NT2/D1 (cell line): ENCODE measurements around the gene KCNK3.

ENCODE experiments used
- DNase-seq: peaks from one replicate; pipeline ENCODE4 v3.0.0-alpha.2; 2011; ENCODE audit warnings: low read depth, low spot score
- H3K27me3 ChIP-seq: 2 replicates; pipeline ENCODE4 v1.6.0; 2011; ENCODE audit warnings: mild to moderate bottlenecking; ENCODE audit not compliant: insufficient read length, insufficient read depth
- H3K36me3 ChIP-seq: 2 replicates; pipeline ENCODE4 v1.6.1; 2011; ENCODE audit warnings: mild to moderate bottlenecking, low read length, mixed read lengths; ENCODE audit not compliant: insufficient read depth, insufficient read length
- H3K4me1 ChIP-seq: 2 replicates; pipeline ENCODE4 v1.5.1; 2011; ENCODE audit not compliant: insufficient read depth, insufficient read length
- H3K4me3 ChIP-seq: 2 replicates; pipeline ENCODE4 v1.5.1; 2011; ENCODE audit warnings: low read depth; ENCODE audit not compliant: insufficient read length
- H3K9ac ChIP-seq: 2 replicates; pipeline ENCODE4 v1.6.0; 2011; ENCODE audit warnings: low read depth; ENCODE audit not compliant: insufficient read length
- H3K9me3 ChIP-seq: 2 replicates; pipeline ENCODE4 v1.5.1; 2011; ENCODE audit warnings: mild to moderate bottlenecking, low read length; ENCODE audit not compliant: insufficient read depth
- SUZ12 ChIP-seq: IDR thresholded peaks from 2 replicates; pipeline ENCODE4 v1.6.1; 2011; ENCODE audit not compliant: insufficient read length, insufficient read depth; ENCODE audit errors: extremely low read depth
- YY1 ChIP-seq: IDR thresholded peaks from 2 replicates; pipeline ENCODE4 v1.6.1; 2011; ENCODE audit not compliant: insufficient read length, insufficient read depth
- ZNF274 ChIP-seq: IDR thresholded peaks from 2 replicates; pipeline ENCODE4 v1.6.1; 2011; ENCODE audit warnings: mild to moderate bottlenecking, low read depth, low read length

Gene KCNK3

DNA sequence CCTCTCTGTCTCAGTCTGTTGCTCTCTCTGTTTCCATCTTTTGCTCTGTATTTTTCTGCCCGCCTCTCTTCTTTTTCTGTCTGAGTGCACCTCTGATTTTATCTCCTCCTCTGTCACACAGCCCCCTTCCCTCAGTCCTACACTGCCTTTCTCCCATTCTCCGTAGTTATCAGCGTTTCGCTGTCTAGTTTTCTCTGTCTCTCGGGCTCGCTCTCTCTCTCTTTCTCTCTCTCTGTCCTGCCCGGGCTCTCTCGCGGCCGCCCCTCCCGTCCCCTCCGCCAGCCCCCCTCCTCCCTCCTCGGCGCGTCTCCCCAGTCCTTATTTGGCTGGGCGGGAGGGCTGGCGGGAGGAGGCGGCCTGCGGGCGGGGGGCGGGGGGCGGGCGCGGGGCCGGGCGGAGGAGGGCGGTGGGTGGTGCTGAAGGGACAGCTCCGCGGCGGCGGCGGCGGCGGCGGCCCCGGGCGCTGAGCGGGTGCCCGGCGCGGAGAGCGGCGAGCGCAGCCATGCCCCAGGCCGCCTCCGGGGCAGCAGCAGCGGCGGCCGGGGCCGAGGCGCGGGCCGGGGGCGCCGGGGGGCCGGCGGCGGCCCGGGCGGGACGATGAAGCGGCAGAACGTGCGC lies at the start of gene KCNK3:
TSS of gene KCNK3 (plus strand) at position 444 of the 618 bp plus-strand sequence. CDS start at position 598, 154 bp downstream.
- H3K9me3 ChIP-seq, result no peaks in the 10 kb centered on the region
- peaks cover 62% of the 10 kb centered on the region for H3K27me3 ChIP-seq
- peak within 1 kb of the TSS; percentile 30 for H3K4me3 ChIP-seq
- DNase-seq, result no peak
- no peak for TF ChIP-seq SUZ12
- no peak for TF ChIP-seq ZNF274
- TF ChIP-seq YY1, result no peak
- H3K36me3 ChIP-seq, result no peaks in the 10 kb centered on the region
- H3K4me1 ChIP-seq, result peaks cover 5% of the 10 kb centered on the region
- no peak within 1 kb of the TSS for H3K9ac ChIP-seq

DNA sequence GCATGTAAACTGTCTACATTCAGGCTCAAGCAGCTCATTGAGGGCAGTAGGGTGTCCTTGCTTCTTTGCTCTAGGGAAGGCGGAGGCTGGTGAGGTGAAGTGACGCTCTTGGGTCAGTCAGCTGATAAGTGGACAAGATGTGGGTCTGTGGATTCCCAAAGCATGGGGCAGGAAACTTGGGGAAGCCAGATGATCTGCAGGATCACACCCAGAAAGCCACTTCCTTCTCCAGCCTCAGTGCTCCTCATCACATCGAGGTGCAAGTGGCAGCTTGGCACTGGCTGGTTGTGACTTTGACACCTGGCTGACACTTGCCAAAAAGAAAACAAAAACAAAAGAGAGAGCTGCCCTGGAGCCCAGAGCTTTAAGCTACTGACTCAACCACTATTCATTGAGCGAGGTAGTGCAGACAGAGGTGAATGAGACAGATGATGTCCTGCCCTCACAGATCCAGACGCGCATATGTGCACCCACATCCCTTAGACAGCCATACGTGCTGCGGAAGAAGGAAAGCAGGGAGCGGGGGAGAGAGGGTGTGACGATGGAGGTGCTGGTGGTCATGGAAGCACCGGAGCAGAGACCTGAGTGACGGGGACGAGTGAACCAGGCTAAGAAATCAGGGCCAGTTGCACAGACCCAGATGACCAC lies 48.2 kb upstream of the KCNK3 start:
- TF ChIP-seq SUZ12 (no peak), YY1 (no peak)
- H3K27me3 ChIP-seq, result no peaks in the 10 kb centered on the region

DNA sequence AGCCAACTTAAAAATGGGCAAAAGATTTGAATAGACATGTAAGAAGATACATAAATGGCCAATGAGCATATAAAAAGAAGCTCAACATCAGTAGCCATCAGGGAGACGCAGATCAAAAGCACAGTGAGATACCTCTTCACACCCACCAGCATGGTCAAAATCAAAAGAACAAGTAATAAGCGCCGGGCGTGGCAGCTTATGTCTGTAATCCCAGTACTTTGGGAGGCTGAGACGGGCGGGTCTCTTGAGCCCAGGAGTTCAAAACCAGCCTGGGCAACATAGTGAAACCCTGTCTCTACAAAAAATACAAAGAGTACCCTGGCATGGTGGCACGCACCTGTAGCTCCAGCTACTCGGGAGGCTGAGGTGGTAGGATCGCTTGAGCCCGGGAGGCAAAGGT lies 46.8 kb upstream of the KCNK3 start:
- no peak overlapping the region for H3K4me3 ChIP-seq
- H3K9me3 ChIP-seq, result peaks cover 10% of the 10 kb centered on the region
- H3K4me1 ChIP-seq, result peaks cover 12% of the 10 kb centered on the region
- DNase-seq, result no peak
- H3K27me3 ChIP-seq, result no peaks in the 10 kb centered on the region
- no peak overlapping the region for H3K9ac ChIP-seq
- no peaks in the 10 kb centered on the region for H3K36me3 ChIP-seq
- TF ChIP-seq ZNF274 (no peak), SUZ12 (no peak)

More for the DNA sequence above, 48.2 kb upstream of the KCNK3 start:
- H3K4me1 ChIP-seq, result peaks cover 16% of the 10 kb centered on the region
- no peaks in the 10 kb centered on the region for H3K9me3 ChIP-seq
- H3K36me3 ChIP-seq, result no peaks in the 10 kb centered on the region
- H3K9ac ChIP-seq, result no peak overlapping the region
- DNase-seq, result no peak
- H3K4me3 ChIP-seq, result no peak overlapping the region

DNA sequence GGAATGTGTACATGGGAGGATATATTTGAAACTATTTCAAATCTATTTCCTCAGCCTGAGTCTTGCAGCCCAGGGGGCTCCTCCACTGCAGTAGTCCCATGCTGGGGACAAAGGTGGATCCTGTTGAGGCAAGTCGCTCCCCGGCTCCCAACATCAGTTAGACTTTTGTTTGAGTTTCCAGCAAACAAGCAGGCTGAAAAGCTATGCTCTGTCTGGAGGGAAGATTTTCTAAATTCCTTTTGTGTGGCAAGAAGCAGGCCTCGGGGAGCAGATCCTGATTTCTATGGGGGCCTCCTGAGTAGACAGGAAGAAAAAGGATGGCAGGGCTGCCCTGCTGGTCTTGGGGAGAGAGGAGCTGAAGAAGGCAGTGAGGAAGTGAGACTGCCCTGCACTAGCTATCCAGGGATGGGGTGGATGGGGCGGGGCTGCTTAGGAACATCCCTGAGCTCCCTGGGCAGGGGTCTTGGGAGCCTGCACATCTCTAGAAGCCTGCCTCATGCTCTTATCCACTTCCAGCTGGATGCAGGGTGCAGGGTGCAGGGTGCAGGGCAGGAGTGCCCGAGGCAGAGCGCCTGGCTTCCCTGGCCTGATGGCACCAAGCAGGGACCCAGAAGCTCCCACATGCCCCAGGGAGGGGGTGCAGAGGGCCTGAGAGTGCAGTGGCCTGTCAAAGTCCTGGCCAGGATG lies 45.4 kb upstream of the KCNK3 start:
- no peaks in the 10 kb centered on the region for H3K27me3 ChIP-seq
- peaks cover 11% of the 10 kb centered on the region for H3K4me1 ChIP-seq
- TF ChIP-seq YY1 (no peak), ZNF274 (no peak), SUZ12 (no peak)
- no peak overlapping the region for H3K4me3 ChIP-seq
- no peaks in the 10 kb centered on the region for H3K36me3 ChIP-seq
- peak overlapping the region; percentile 67 for H3K9ac ChIP-seq
- peaks cover 12% of the 10 kb centered on the region for H3K9me3 ChIP-seq
- peak; percentile 49 for DNase-seq

DNA sequence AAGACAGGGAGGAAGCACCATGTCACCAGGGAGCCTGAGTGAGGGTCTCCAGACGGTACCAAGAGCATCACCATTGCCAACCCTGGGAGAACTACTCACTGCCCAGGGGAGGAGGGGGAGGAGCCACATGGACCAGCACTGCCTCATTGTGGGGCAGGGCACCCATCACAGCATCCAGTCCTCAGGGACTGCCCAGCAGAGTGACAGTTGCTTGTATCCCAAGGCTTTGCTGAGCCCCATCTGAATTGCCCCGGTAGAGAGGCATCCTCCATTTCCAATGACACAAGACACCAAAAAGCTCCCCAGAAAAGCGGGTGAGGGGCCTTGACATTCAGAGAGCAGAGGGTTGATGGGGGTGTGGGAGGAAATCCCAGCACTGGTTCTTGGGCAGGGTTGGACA lies 44.5 kb upstream of the KCNK3 start:
- H3K9me3 ChIP-seq, result peaks cover 12% of the 10 kb centered on the region
- H3K4me1 ChIP-seq, result peaks cover 15% of the 10 kb centered on the region
- DNase-seq, result no peak
- H3K27me3 ChIP-seq, result no peaks in the 10 kb centered on the region
- H3K4me3 ChIP-seq, result no peak overlapping the region
- no peak for TF ChIP-seq SUZ12
- no peak for TF ChIP-seq YY1
- TF ChIP-seq ZNF274, result no peak
- no peak overlapping the region for H3K9ac ChIP-seq
- no peaks in the 10 kb centered on the region for H3K36me3 ChIP-seq

DNA sequence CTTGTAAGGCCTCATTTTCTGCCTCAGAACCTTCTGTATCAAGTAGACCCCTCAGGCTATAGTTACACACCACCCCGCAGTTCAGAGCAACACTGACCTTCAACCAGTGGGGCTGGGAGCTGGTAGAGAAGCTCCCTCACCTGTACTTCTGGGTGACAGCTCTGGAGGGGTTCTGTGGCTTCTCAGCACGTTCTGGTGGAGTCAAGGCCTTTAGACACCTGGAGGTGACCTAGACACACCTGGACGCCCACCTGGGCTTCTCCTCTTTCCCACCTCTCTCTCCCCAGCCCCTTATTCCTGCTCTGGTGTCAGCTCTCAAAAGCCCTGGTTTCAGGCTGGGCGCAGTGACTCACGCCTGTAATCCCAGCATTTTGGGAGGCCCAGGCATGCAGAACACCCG lies 44.0 kb upstream of the KCNK3 start:
- no peaks in the 10 kb centered on the region for H3K27me3 ChIP-seq
- no peak overlapping the region for H3K4me3 ChIP-seq
- no peak overlapping the region for H3K9ac ChIP-seq
- H3K36me3 ChIP-seq, result no peaks in the 10 kb centered on the region
- H3K9me3 ChIP-seq, result peaks cover 12% of the 10 kb centered on the region
- no peak for DNase-seq
- peaks cover 15% of the 10 kb centered on the region for H3K4me1 ChIP-seq
- TF ChIP-seq YY1, result no peak
- no peak for TF ChIP-seq SUZ12
- TF ChIP-seq ZNF274, result no peak

DNA sequence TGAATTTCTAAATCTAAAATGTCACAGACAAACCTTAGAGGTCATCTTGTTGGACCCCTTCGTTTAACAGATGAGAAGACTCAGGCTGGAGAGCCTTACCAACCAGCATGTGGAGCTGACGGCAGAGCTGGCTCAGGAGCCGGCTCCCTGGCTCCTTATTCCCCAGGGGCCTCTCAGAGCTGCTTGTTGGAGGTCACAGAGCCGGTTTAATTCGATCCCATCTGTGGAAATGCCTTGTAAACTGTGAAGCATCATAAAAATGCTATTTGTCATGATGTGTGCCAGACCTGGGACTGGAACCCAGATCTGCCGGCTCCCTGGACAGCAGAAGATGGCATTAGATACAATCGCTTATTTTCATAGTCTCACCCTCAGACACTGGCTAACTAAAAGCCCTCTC lies 43.2 kb upstream of the KCNK3 start:
- DNase-seq, result no peak
- Histone ChIP-seq H3K9ac (no peak overlapping the region), H3K9me3 (peaks cover 12% of the 10 kb centered on the region), H3K27me3 (no peaks in the 10 kb centered on the region), H3K36me3 (no peaks in the 10 kb centered on the region), H3K4me1 (peaks cover 19% of the 10 kb centered on the region), H3K4me3 (no peak overlapping the region)
- TF ChIP-seq SUZ12, result no peak
